Activated CD4-positive, alpha-beta T cell treated with anti-CD3 and anti-CD28 coated beads, Interleukin-2, amount 50 U/mL, for 4 hours (primary cell): ENCODE measurements around the gene RNF17.

Source experiments
- DNase-seq, 2 experiments: peaks; one replicate each; pipeline ENCODE4 v3.0.0-alpha.2; 2020

The RNF17 gene

DNA sequence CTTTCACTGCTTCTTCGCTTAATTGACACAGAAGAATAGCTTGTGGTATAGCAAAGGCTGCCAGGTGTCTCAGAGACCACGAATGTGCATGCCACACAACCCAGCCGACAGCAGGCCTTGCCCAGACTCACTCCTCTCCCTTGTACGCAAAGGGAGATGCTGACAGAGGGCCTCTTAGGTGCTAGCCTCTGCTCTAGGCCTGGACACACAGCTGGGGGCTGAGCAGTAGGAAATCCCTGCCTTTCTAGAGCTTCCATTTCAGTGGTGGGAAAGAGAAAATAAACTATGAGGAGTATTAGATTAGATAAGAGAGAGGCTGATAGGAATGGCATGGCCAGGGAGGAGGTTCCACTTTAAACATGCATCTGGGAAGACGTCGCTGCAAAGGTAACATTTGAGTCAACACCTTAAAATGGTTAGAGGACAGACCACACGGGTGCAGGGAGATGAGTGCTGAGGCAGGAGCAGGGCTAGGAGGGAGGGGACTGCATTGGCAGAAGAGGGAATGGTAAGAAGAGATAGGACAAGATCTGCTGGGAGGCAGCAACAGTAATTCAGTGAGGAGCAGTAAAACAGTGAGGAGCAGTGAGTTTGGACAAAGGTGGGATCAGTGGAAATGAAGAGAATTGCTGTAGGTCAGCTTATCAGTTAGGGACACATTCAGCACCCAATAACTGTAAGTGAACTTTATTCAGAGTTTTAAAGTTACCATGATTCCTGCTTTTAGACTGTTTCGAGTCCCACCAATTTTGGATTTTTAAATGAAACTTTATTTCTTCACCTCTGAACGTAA is 100.0 kb downstream of the RNF17 start:
- DNase-seq: no peak

- DNase-seq: no peak
These were observed 100.6 kb downstream of the RNF17 start for GRCh38 chr13:24864579-24864978.

- no peak for DNase-seq
These were observed 101.4 kb downstream of the RNF17 start for GRCh38 chr13:24865163-24865953.

DNA sequence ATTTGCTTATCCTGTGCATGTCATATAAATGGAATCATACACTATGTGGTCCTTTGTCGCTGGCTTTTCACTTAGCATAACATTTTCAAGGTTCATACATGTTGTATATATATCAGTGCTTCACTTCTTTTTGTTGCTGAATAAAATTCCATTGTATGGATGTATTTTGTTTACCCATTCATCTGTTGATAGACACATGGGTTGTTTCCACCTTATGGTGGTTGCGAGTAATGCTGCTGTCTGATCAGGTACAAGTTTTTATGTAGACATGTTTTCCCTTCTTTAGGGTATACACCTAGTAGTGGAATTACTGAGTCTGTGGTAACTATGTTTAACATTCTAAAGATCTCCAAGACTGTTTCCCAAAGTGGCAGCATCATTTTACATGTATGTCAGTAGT is 102.5 kb downstream of the RNF17 start:
- DNase-seq: no peak

GRCh38 chr13:24868874-24869273 is 104.9 kb downstream of the RNF17 start:
- DNase-seq: no peak

GRCh38 chr13:24870380-24870760 is 106.4 kb downstream of the RNF17 start:
- DNase-seq: no peak

DNA sequence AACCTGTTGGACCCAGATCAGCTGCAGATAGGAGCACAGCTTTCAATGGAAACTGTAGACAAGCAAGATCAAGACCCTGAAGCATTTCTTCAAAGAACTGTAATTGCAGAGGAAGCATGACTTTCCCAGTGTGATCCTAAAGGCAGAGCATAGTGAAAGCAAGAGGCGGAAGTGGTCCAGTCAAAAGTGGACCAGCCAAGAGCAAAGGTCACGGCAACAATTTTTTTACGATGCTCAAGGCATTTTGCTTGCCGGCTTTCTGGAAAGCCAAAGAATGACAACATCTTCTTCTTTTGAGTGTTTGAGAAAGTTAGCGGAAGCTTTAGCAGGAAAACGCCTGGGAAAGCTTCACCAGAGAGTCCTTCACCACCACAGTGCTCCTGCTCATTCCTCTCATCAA is 111.6 kb downstream of the RNF17 start:
- no peak for DNase-seq

DNA sequence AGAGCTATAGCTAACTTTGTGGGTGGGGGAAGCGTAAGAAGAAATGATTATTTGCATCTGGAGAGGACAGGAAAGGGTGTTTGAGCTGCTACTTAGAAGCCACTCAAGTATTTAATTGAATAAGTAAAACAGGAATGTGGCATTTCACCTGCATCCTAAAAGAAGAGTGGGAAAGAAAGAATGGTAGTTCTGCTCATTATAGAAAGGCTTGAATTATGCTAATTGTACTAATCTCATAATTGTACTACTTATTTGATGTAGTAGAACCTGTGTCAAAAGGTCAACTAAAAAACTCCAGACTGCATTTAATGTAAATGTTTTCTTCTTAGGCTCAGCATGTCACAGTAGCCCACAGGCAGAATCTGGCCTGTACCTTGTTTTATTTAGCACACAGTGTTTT is 113.6 kb downstream of the RNF17 start:
- DNase-seq: no peak

- no peak for DNase-seq
These were observed 114.4 kb downstream of the RNF17 start for GRCh38 chr13:24878340-24878739.

GRCh38 chr13:24882665-24883064 is 118.7 kb downstream of the RNF17 start:
- DNase-seq: no peak

DNA sequence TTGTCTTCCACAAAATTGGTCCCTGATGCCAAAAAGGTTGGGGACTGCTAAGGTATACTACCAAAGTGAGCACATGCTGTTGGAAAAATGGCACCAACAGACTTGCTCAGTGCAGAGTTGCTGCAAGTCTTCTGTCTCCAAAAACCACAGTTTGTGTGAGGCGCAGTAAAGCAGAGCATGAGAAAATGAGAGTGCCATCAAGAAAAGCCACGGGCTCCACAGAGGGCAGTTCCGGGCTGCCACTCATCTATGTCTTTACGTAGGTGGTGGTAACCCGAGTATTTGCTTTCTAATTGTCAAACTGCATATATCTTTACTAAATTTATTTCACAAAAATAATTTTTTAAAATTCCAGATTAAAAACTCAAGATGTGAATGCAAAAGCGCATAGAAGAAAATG is 123.8 kb downstream of the RNF17 start:
- no peak for DNase-seq

GRCh38 chr13:24888291-24888931 is 124.4 kb downstream of the RNF17 start:
- DNase-seq: no peak

- no peak for DNase-seq
These were observed 126.3 kb downstream of the RNF17 start for GRCh38 chr13:24890256-24890655.

DNA sequence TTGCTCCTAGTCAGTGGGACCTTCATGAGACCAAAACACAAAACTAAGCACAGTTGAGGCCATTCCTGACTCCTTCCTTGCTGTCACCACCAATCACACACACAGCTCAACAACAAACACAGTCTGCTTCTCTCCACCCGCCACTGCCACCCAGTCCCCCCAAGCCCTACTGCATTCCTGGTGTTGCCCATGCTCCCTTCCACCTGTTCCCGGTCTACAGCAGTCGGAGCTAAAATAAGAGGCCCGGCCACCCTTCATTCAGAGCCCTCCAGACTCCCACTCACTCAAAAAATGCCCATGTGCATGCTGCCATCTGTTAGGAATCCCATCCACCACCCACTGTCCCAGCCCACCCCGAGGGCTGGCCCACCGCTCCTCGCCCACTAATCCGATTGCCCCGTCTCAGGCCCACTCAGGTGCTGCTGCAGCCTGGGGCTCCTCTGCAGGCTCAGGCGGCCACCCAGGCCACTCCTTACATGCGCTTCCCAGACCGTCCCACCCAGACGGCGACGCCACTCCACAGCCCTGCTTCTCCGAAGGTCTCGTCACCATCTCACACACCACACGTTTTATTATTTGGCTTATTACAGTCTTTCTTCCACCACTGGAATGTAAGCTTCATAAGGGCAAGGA is 127.6 kb downstream of the RNF17 start:
- no peak for DNase-seq

DNA sequence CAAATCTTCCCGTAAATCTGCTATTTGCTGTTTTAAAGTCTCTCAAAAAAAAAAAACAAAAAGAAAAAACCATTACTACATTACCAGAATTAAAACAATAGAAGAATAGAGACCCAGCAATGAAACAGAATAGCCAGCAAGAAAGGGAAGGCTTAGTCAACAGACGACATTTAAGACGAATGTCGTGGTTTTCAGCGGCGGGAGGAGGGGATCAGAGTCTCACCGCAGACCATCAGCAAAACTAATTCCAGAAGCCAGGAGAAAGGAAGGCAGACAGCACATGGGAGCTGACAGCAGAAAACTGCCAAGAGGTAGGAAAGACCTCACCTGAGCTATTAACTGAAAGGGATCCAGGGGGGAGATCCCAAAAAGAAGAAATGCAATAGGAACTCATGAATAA is 128.9 kb downstream of the RNF17 start:
- no peak for DNase-seq

- DNase-seq: no peak
These were observed 129.9 kb downstream of the RNF17 start for GRCh38 chr13:24893863-24894262.

- DNase-seq: no peak
These were observed 130.5 kb downstream of the RNF17 start for GRCh38 chr13:24894277-24894971.

- DNase-seq: no peak
These were observed 131.0 kb downstream of the RNF17 start for GRCh38 chr13:24894972-24895300.

GRCh38 chr13:24896061-24896460 is 132.1 kb downstream of the RNF17 start:
- DNase-seq: no peak

GRCh38 chr13:24897293-24897692 is 133.3 kb downstream of the RNF17 start:
- no peak for DNase-seq

GRCh38 chr13:24899601-24900000 is 135.6 kb downstream of the RNF17 start:
- no peak for DNase-seq

DNA sequence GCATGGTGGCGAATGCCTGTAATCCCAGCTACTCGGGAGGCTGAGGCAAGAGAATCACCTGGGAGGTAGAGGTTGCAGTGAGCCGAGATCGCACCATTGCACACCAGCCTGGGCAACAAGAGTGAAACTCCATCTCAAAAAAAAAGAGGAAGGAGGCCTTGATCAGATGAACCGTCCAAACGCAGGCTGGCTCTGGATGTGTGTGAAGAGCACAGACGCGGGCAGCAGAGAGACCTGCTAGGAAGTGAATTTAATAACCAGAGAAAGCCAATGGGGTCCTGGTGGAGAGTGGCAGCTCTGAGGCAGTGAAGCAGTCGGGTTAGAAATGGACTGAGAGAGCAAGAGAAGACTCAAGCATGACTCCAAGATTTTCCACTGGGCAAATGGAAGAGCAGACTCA is 136.5 kb downstream of the RNF17 start:
- no peak for DNase-seq

- no peak for DNase-seq
These were observed 141.3 kb downstream of the RNF17 start for GRCh38 chr13:24905242-24905641.
